Thoracic aorta (tissue), 2 donors: ENCODE measurements around the gene SLC35G3. TPM values are rescaled to one million over a fixed set of nuclear protein-coding genes. Genes with fewer than 3 reads are reported as not detected.

ENCODE experiments used
- ATAC-seq: fragments of 150-250 bp; one replicate; pipeline ENCODE4 v1.8.0; 2017; ENCODE audit warnings: low read depth; ENCODE audit not compliant: insufficient number of reproducible peaks, low FRiP score
- DNase-seq: peaks from one replicate; pipeline ENCODE4 v3.0.0-alpha.2; 2020; ENCODE audit warnings: low spot score
- H3K27ac ChIP-seq, 2 donors: fragments of 200-600 bp; sonication (generic); 1 replicate in 1 of 2; 2 replicates in 1 of 2; pipeline ENCODE4 v1.5.1; 2016; ENCODE audit warnings: mild to moderate bottlenecking in 2 of 2, moderate library complexity in 2 of 2
- H3K27me3 ChIP-seq: fragments of 200-600 bp; sonication (generic); replicated peaks from 2 replicates; pipeline ENCODE4 v1.6.0; 2016; ENCODE audit warnings: mild to moderate bottlenecking; ENCODE audit not compliant: insufficient read depth
- H3K36me3 ChIP-seq: fragments of 200-600 bp; sonication (generic); one replicate; pipeline ENCODE4 v1.5.1; 2016
- H3K4me1 ChIP-seq, 2 donors: fragments of 200-600 bp; sonication (generic); 1 replicate in 1 of 2; 2 replicates in 1 of 2; pipeline versions ENCODE4 v1.5.1 to v1.6.0; 2016; ENCODE audit warnings: low read depth in 2 of 2, mild to moderate bottlenecking in 1 of 2; ENCODE audit not compliant: control insufficient read depth in 1 of 2
- H3K4me3 ChIP-seq: fragments of 200-600 bp; sonication (generic); 2 replicates; pipeline ENCODE4 v1.5.1; 2016; ENCODE audit warnings: mild to moderate bottlenecking
- H3K9me3 ChIP-seq: fragments of 200-600 bp; sonication (generic); 2 replicates; pipeline ENCODE4 v1.5.1; 2016
- total RNA-seq, 2 donors: library from RNA; depleted of rRNA; stranded (reverse); fragments of >200 nt; gene quantifications; one replicate each; pipeline versions ENCODE4 v1.1.0 to v1.2.3, GENCODE V29; 2016
- TF ChIP-seq, protein P1 (sequence below): fragments of 200-600 bp; sonication (generic); IDR thresholded peaks from one replicate; pipeline ENCODE4 v1.5.1; 2019; ENCODE audit warnings: antibody characterized with exemption

Gene SLC35G3
- total RNA-seq, 2 donors from 2014 or later = not detected

DNA sequence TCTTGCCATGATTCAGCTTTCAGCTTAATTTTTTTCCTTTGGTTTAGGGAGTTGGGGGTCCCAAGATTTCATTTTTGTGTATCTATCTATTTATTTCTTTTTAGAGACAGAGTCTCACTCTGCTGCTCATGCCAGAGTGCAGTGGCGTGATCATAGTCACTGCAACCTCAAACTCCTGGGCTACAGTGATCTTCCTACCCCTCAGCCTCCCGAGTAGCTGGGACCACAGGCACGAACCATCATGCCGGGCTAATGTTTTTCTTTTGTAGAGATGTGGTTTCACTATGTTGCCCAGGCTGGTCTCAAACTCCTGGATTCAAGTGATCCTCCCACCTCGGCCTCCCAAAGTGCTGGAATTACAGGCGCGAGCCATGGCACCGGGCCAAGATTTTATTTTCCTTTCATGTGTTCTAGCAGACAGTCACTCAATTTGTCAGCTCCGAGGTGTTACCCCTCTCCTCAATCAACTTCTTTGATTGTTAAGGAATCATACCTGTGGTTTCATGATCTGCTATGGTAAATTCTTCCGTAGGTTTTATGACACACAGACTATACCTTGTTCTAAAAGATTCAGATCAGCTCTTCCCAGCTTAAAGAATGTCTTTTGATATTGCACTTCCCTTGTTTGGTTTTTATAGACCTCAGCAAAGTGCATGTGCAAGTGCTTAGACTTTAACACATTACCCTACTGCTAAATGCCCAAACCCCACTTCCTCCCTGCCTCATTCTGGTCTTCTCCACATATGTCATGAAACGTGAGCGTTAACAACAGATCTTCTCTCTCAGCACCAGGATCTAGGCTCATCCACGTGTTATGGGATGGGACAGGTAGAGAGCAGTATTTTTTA lies 33.6 kb downstream of the SLC35G3 start:
- TF ChIP-seq, protein P1, sequence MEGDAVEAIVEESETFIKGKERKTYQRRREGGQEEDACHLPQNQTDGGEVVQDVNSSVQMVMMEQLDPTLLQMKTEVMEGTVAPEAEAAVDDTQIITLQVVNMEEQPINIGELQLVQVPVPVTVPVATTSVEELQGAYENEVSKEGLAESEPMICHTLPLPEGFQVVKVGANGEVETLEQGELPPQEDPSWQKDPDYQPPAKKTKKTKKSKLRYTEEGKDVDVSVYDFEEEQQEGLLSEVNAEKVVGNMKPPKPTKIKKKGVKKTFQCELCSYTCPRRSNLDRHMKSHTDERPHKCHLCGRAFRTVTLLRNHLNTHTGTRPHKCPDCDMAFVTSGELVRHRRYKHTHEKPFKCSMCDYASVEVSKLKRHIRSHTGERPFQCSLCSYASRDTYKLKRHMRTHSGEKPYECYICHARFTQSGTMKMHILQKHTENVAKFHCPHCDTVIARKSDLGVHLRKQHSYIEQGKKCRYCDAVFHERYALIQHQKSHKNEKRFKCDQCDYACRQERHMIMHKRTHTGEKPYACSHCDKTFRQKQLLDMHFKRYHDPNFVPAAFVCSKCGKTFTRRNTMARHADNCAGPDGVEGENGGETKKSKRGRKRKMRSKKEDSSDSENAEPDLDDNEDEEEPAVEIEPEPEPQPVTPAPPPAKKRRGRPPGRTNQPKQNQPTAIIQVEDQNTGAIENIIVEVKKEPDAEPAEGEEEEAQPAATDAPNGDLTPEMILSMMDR = no peak
- DNase-seq (no peak), ATAC-seq (no peak)
- H3K27me3 ChIP-seq = no peaks in the 10 kb centered on the region
- no peak overlapping the region for H3K4me3 ChIP-seq
- H3K27ac ChIP-seq = no peak overlapping the region
- no peaks in the 10 kb centered on the region for H3K9me3 ChIP-seq
- H3K4me1 ChIP-seq = no peaks in the 10 kb centered on the region
- no peaks in the 10 kb centered on the region for H3K36me3 ChIP-seq

DNA sequence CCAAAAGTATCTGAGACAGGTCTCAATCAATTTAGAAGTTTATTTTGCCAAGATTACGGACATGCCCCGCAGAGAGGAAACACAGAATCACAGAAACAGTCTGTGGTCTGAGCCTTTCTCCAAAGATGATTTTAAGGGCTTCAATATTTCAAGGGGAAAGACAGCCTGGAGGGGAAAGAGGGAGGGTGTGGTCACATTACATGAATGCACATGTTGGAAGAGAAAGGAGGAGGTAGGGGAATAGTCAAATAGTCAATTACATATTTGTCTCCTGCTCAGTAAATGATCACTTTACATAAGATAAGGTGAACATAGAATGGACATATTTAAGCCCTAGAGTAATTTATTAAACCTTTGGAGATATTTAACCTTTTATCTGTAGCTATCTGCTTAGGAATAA lies 34.3 kb downstream of the SLC35G3 start:
- no peaks in the 10 kb centered on the region for H3K27me3 ChIP-seq
- H3K4me1 ChIP-seq = no peaks in the 10 kb centered on the region
- H3K36me3 ChIP-seq = no peaks in the 10 kb centered on the region
- H3K4me3 ChIP-seq = no peak overlapping the region
- no peak for DNase-seq
- no peak for ATAC-seq
- TF ChIP-seq, protein P1 = no peak
- no peak overlapping the region for H3K27ac ChIP-seq
- H3K9me3 ChIP-seq = no peaks in the 10 kb centered on the region

DNA sequence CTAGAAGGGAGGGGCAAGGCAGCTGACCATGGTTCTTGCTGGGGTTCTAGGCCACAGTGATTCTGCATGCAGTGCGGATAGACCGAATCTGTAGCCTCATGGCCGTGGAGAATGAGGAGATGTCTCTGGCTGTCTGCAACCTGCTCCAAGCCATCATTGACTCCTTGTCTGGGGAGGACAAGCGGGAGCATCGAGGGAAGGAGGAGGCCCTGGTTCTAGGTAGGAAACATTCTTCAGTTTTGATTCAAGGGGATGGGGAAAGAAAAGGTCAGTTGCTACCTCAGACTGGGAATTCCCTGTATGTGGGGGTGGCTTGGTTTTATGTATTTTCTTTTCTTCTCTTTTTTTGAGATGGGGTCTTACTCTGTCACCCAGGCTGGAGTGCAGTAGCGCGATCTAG lies 38.9 kb downstream of the SLC35G3 start:
- H3K27me3 ChIP-seq = no peaks in the 10 kb centered on the region
- H3K4me3 ChIP-seq = no peak overlapping the region
- no peak overlapping the region for H3K27ac ChIP-seq
- no peaks in the 10 kb centered on the region for H3K9me3 ChIP-seq
- no peaks in the 10 kb centered on the region for H3K36me3 ChIP-seq
- no peak for DNase-seq
- TF ChIP-seq, protein P1 = no peak
- no peaks in the 10 kb centered on the region for H3K4me1 ChIP-seq
- ATAC-seq = no peak

DNA sequence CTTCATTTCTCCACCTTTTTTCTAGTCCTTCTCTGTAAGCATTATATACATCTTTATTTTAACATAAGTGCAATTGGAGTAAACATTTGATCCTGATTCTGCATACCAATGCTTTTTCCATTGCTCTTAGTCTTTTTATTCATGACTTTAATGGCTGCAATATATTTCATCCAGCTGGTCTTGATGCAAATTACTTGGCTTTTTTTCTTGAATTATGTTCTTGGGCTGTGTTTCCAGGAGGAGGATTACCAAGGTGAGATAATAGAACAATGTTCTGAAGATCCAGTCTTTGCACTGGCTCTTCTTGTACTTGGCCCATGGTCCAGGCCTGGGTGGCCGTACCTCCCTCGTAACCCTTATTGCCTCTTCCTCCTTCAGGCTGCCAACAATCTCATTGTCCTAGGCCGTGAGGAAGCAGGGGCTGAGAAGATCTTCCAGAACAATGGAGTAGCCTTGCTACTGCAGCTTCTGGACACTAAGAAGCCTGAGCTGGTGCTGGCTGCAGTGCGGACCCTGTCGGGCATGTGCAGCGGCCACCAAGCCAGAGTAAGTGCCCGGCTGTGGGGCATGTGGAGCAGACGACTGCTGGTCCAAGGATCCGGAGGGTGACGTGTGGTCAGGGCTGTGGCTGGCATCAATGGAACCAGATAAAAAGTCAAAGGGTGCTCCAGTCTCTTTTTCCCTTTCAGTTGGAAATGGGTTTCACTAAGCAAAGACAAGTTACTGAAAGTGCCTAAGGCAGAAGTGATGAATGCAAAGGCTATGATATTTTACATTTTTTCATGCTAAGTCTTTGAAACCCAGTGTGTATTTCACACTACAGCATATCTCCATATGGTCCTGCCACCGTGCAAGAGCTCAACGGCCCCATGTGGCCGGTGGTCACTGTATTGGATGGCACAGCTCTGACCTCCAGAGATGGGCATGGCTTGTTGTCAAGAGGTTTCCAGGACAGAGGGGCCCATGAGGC lies 39.7 kb downstream of the SLC35G3 start:
- ATAC-seq = no peak
- H3K36me3 ChIP-seq = no peaks in the 10 kb centered on the region
- no peak overlapping the region for H3K27ac ChIP-seq
- H3K9me3 ChIP-seq = no peaks in the 10 kb centered on the region
- H3K4me3 ChIP-seq = no peak overlapping the region
- no peaks in the 10 kb centered on the region for H3K27me3 ChIP-seq
- no peak for DNase-seq
- H3K4me1 ChIP-seq = no peaks in the 10 kb centered on the region
- TF ChIP-seq, protein P1 = no peak
